Fibroblast of villous mesenchyme (primary cell): Measurements from ENCODE around the gene ZDHHC3. TPM values are rescaled to one million over a fixed set of nuclear protein-coding genes. Genes with fewer than 3 reads are reported as not detected.

Source experiments
- DNase-seq: peaks from one replicate; pipeline ENCODE4 v3.0.0-alpha.2; 2010; ENCODE audit warnings: low read depth
- H3K4me3 ChIP-seq: 2 replicates; pipeline ENCODE4 v1.5.1; 2011; ENCODE audit warnings: low read depth, mild to moderate bottlenecking, low read length
- CTCF ChIP-seq: IDR thresholded peaks from 2 replicates; pipeline ENCODE4 v1.5.1; 2012; ENCODE audit warnings: low read depth, mild to moderate bottlenecking, low read length; ENCODE audit not compliant: insufficient read depth
- total RNA-seq: library from RNA; depleted of rRNA; stranded (reverse); fragments of >200 nt; gene quantifications from 2 replicates; pipeline ENCODE4 v1.2.3, GENCODE V29; 2012

Gene ZDHHC3
- total RNA-seq, 1 donor = 60.0 TPM

- no peak overlapping the region for H3K4me3 ChIP-seq
- no peak for TF ChIP-seq CTCF
- DNase-seq = no peak
Observed at GRCh38 chr3:44903751-44904150, 72.2 kb downstream of the ZDHHC3 start.

GRCh38 chr3:44903314-44903713, 72.7 kb downstream of the ZDHHC3 start:
- DNase-seq = no peak
- no peak overlapping the region for H3K4me3 ChIP-seq
- TF ChIP-seq CTCF = no peak

DNA sequence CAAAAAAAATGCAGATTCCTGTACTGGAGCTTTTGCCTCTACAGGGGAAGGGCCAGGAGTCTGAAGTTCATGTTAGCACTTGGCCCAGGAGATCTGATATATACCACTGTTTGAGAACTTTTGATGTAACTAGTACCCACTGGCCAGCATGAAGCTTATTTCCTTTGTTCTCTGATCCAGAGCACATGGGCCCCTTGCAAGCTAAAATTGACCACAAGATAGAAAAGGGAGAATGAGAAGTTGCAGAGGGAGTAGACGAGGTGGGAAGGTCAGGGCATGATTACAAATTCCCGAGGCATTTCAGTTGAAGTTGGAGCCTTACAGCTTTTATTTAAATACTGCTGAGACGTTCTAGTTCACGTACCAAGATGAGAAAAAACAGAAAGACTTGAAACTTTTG, 73.3 kb downstream of the ZDHHC3 start:
- DNase-seq = peak; percentile 24

DNA sequence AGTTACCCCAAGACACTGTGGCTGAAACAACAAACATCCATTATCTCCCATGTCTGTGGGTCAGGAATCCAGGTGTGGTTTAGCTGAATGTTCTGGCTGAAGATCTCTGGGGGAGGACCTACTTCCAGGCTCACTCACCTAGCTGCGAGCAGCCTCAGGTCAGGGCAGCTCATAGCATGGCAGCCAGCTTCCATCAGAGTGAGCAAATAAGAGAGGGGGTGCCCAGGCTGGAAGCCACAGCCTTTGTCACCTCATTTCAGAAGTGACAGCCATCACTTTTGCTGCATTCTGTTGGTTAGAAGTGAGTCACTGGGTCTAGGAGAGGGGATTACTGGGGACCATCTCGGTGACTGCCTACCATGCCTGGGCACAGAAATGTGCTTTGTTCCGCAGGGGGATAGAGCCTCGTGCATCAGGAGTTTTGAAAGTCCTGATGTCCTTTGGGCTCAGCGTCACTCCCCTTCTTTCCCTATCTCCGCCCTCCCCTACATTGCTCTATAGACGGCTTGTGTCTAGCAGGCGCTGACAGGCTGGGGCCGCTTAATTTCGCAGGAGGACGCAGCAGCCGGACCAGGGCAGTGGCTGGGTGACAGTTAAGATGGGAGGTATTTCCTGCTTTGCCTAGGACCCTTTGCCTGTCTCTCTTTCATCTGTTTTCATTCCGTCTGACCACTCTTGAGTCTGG, 76.1 kb downstream of the ZDHHC3 start:
- DNase-seq = no peak
- H3K4me3 ChIP-seq = no peak overlapping the region
- no peak for TF ChIP-seq CTCF

More for the DNA sequence above, 73.3 kb downstream of the ZDHHC3 start:
- TF ChIP-seq CTCF = no peak
- no peak overlapping the region for H3K4me3 ChIP-seq

DNA sequence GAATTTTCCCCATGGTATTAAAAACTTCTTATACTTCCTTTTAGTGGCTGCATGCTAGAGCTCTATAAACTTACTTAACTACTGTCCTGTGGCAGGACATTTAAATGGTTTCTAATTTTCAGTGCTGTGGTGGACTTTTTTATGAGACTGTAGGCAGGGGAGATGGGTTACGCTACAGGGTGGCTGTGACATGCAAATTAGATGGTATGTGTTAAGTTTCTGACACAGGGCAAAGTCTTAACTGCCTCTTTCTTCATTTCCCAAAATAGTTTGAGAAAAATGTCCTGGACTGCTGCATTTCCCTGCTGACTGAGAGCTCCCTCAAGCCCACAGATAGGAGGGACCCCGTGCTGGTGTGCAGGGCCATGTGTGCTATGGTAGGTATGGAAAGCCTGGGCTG, 79.5 kb downstream of the ZDHHC3 start:
- no peak for TF ChIP-seq CTCF
- no peak overlapping the region for H3K4me3 ChIP-seq
- no peak for DNase-seq

- DNase-seq = peak; percentile 18
- no peak overlapping the region for H3K4me3 ChIP-seq
- no peak for TF ChIP-seq CTCF
Observed at GRCh38 chr3:44894485-44894884, 81.5 kb downstream of the ZDHHC3 start.

- no peak for TF ChIP-seq CTCF
Observed at GRCh38 chr3:44893097-44893496, 82.9 kb downstream of the ZDHHC3 start.

More at GRCh38 chr3:44893097-44893496, 82.9 kb downstream of the ZDHHC3 start:
- no peak overlapping the region for H3K4me3 ChIP-seq
- peak; percentile 49 for DNase-seq
